Gastroesophageal sphincter (tissue), 3 donors: Measurements from ENCODE around the gene JAM3.

Experiments
- CTCF ChIP-seq, 4 experiments: fragments of 200-600 bp in 2 of 4; fragments of 450-650 bp in 2 of 4; sonication (generic) in 1 of 4; IDR thresholded peaks; one replicate each; pipeline ENCODE4 v1.5.1; 2017 to 2019; ENCODE audit warnings: antibody characterized with exemption in 4 of 4, mild to moderate bottlenecking in 2 of 4, moderate library complexity in 2 of 4
- EP300 ChIP-seq: sonication (generic); formaldehyde crosslinking; IDR thresholded peaks from one replicate; pipeline ENCODE4 v1.6.1; 2017; ENCODE audit warnings: antibody characterized with exemption, mild to moderate bottlenecking
- POLR2A ChIP-seq, 2 donors: fragments of 450-650 bp; IDR thresholded peaks; one replicate each; pipeline ENCODE4 v1.6.1; 2017; ENCODE audit warnings: antibody characterized with exemption in 2 of 2, mild to moderate bottlenecking in 2 of 2, moderate library complexity in 1 of 2
- POLR2AphosphoS5 ChIP-seq: sonication (generic); formaldehyde crosslinking; IDR thresholded peaks from one replicate; pipeline ENCODE4 v1.6.1; 2017; ENCODE audit warnings: antibody characterized with exemption

GRCh38 chr11:134069426-134070341 is 812 bp downstream of the JAM3 start:
- TF ChIP-seq CTCF (IDR thresholded peaks at IDR 0.05) (no peak), POLR2A (IDR thresholded peaks at IDR 0.05) (no peak), EP300 (no peak), POLR2AphosphoS5 (no peak)
